ENCODE results near the gene MYO6. TPM values are rescaled to one million over a fixed set of nuclear protein-coding genes. Genes with fewer than 3 reads are reported as not detected.

MYO6 gene
- total and polyA plus RNA-seq, 2 of the 8 experiments (the other 6 are each of a cell fraction or from before 2014, with no cell fraction given), result 8.3 to 21.9 TPM

DNA sequence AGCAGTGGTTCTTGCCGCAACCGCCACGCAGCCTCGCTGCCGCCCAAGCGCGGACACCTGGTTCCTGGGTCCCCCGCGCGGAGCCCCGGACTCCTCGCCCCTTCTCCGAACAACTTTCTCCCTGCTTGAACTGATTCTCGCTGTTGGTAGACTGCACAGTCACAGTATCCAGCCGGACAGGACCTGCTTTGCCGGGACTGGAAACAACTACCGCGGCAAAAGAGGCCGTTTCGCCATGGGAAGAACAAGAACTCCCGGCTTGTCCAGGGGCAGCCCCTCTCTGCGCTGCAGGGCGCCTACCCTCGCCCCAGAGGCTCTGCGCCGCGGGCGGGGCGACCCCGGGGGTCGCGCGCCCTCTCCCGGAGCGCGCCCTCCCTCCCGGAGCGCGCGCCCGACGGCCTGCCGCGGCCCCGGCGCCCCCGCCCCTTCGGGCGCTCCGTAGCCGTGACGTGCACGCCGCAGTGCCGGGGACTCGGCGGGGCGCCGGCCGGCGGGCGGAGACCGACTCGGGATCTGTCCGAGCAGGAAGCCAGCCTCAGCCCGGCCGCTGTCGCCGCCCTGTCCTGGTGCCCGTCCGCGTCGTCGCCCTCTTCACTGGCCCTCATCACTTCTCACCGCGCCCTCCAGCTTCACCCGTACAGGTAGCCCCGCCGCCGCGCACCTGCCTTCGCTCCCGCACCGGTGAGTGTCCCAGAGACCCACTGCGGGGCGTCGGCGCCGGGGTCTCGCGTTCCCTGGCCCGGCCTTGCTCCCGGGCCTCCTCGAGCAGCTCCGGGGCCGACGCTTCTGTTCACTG is at the start of gene MYO6 (continued):
- TF ChIP-seq, protein P1, sequence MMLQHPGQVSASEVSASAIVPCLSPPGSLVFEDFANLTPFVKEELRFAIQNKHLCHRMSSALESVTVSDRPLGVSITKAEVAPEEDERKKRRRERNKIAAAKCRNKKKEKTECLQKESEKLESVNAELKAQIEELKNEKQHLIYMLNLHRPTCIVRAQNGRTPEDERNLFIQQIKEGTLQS (IDR thresholded peaks at IDR 0.05; ENCODE audit: insufficient read depth, low read depth, low read length), result no peak
- TF ChIP-seq ZNF274 (IDR thresholded peaks at IDR 0.05; ENCODE audit: borderline replicate concordance, extremely low read depth, low read length) (no peak), ASH2L (IDR thresholded peaks at IDR 0.05; ENCODE audit: low read length) (peak; percentile 63), SP4 (IDR thresholded peaks at IDR 0.05; ENCODE audit: low read length) (no peak), TBP (IDR thresholded peaks at IDR 0.05; ENCODE audit: low read depth, low read length) (peak; percentile 66), PHF8 (conservative IDR thresholded peaks at IDR 0.05; ENCODE audit: low read depth, low read length) (peak; percentile 84), JUN (IDR thresholded peaks at IDR 0.05; ENCODE audit: low read depth, low read length) (no peak), CBX8 (IDR thresholded peaks at IDR 0.05; ENCODE audit: borderline replicate concordance, low read depth, low read length) (no peak), NRF1 (IDR thresholded peaks at IDR 0.05; ENCODE audit: low read depth, low read length) (no peak), BRCA1 (IDR thresholded peaks at IDR 0.05; ENCODE audit: low read depth, low read length) (no peak), TCF12 (IDR thresholded peaks at IDR 0.05; ENCODE audit: low read depth, low read length) (no peak), POLR2A (IDR thresholded peaks at IDR 0.05; ENCODE audit: control extremely low read depth in 1 of 2, low read depth in 2 of 2, low read length in 2 of 2) (peak in 1 of 2 experiments; percentile 94; a peak in 2 of 3 replicates), RBBP5 (IDR thresholded peaks at IDR 0.05; ENCODE audit: borderline replicate concordance, low read depth, low read length) (no peak; the same call in 1 of the 2 replicates), BCL11A (IDR thresholded peaks at IDR 0.05; ENCODE audit: low read depth in 2 of 2, low read length in 2 of 2) (no peak), TAF1 (IDR thresholded peaks at IDR 0.05; ENCODE audit: low read depth, low read length) (peak; percentile 86), KDM1A (IDR thresholded peaks at IDR 0.05; ENCODE audit: borderline replicate concordance, low read length) (no peak), JUND (IDR thresholded peaks at IDR 0.05; ENCODE audit: low read length) (no peak), POU5F1 (IDR thresholded peaks at IDR 0.05; ENCODE audit: low read depth, low read length) (no peak), CBX5 (IDR thresholded peaks at IDR 0.05; ENCODE audit: low read depth, low read length) (no peak), POLR2AphosphoS5 (IDR thresholded peaks at IDR 0.05; ENCODE audit: low read depth, low read length) (peak; percentile 87)
- TF ChIP-seq, protein P2, sequence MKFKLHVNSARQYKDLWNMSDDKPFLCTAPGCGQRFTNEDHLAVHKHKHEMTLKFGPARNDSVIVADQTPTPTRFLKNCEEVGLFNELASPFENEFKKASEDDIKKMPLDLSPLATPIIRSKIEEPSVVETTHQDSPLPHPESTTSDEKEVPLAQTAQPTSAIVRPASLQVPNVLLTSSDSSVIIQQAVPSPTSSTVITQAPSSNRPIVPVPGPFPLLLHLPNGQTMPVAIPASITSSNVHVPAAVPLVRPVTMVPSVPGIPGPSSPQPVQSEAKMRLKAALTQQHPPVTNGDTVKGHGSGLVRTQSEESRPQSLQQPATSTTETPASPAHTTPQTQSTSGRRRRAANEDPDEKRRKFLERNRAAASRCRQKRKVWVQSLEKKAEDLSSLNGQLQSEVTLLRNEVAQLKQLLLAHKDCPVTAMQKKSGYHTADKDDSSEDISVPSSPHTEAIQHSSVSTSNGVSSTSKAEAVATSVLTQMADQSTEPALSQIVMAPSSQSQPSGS (IDR thresholded peaks at IDR 0.05; ENCODE audit: low read length), result no peak
- TF ChIP-seq, protein P3, sequence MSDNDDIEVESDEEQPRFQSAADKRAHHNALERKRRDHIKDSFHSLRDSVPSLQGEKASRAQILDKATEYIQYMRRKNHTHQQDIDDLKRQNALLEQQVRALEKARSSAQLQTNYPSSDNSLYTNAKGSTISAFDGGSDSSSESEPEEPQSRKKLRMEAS (IDR thresholded peaks at IDR 0.05), result peak; percentile 75; the same call in 1 of the 2 replicates

All from H1 (cell line).